Stimulated activated CD4-positive, alpha-beta T cell treated with anti-CD3 and anti-CD28 coated beads, Interleukin-4, amount 100 ng/mL, for 48 hours (primary cell): ENCODE results near the gene COG1.

Experiments used
- DNase-seq, 2 donors: peaks; one replicate each; pipeline ENCODE4 v3.0.0-alpha.2; 2020; ENCODE audit warnings: low read depth in 2 of 2

Gene COG1

DNA sequence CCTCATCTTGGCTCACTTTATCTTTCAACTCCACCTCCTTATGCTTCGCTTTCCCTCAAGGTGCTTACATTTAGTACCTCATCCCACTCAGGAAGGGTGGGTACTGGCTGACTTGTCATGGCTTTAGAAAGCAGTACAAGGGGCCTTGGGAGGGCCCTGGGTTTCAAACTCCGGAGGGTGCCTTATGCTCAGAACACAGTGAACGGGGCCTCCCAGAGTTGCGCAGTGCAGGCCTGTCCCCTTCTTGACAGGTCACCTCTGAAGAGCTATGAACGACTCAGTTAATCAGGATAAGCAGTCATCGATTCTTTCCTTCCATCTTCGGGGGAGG lies 6.0 kb downstream of the COG1 start:
- no peak for DNase-seq

GRCh38 chr17:73199751-73200317 lies 7.0 kb downstream of the COG1 start:
- no peak for DNase-seq

DNA sequence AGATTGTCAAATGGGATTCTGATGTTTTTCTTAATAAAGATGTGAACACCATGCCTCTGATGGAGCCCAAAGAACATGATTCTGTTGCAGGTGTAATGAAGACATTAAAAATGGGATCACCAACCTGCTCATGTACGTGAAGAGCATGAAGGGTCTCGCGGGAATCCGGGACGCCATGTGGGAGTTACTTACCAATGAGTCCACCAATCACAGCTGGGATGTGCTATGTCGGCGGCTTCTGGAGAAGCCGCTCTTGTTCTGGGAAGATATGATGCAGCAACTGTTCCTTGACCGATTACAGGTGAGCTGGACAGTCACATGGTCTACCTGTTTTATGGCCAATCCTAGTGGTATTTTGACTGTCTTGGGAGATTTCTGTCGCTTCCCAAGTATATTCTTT lies 7.6 kb downstream of the COG1 start:
- DNase-seq: no peak

DNA sequence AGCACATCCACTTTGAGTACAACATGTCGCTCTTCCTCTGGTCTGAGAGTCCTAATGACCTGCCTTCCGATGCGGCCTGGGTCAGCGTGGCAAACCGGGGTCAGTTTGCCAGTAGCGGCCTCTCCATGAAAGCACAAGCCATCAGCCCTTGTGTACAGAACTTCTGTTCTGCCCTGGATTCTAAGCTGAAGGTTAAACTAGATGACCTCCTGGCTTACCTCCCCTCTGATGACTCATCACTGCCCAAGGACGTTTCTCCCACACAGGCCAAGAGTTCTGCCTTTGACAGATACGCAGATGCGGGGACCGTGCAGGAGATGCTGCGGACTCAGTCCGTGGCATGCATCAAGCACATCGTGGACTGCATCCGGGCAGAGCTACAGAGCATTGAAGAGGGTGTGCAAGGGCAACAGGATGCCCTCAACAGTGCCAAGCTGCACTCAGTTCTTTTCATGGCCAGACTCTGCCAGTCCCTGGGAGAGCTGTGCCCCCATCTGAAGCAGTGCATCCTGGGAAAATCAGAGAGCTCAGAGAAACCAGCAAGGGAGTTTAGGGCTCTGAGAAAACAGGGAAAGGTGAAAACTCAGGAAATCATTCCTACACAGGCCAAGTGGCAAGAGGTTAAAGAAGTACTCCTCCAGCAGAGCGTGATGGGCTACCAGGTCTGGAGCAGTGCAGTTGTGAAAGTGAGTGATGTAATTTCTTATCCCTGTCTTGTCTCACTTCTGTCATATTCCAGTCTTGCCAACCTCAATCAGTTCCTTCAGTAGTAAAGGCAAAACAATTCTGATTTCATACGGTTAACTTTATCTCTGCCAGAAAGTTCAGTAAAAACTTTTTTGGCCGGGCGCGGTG lies 8.6 kb downstream of the COG1 start:
- no peak for DNase-seq

GRCh38 chr17:73203135-73203787 lies 10.4 kb downstream of the COG1 start:
- DNase-seq: no peak

- no peak for DNase-seq
These were observed 11.1 kb downstream of the COG1 start for GRCh38 chr17:73203788-73204479.

GRCh38 chr17:73205459-73205961 lies 12.7 kb downstream of the COG1 start:
- no peak for DNase-seq

- no peak for DNase-seq
These were observed 15.4 kb downstream of the COG1 start for GRCh38 chr17:73208139-73208827.

- DNase-seq: no peak
These were observed 16.6 kb downstream of the COG1 start for GRCh38 chr17:73209436-73209835.

GRCh38 chr17:73210002-73210678 lies 17.3 kb downstream of the COG1 start:
- no peak for DNase-seq

DNA sequence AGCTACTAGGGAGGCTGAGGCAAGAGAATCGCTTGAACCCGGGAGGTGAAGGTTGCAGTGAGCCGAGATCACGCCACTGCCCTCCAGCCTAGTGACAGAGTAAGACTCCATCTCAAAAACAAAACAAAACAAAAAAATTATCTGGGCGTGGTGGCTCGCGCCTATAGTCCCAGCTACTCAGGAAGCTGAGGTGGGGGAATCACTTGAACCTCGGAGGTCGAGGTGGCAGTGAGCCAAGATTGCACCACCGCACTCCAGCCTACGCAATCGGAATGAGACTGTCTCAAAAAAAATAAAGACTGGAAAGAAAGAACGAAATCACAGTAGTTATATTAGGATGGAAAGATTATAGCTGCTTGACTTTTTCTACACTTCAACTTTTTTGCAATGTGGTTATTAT lies 18.9 kb downstream of the COG1 start:
- peak; percentile 15 to 32 for DNase-seq

DNA sequence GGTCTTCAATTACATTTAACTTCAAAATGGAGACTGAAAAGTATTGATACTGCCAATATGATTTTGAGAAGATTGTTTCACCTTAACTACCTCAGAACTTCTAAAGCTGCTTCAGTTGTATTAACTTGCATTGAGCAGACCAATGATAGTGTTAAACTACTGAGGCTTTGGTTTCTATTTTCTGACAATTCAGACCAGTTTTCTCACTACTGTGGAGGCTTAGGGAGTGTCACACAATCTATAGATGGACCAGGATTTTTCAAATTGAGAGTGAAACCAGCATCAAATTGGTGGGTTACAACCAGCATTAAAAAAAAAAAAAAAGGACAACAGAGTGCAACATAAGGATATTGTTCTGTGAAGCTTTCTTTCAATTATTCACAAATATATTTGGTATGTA lies 21.2 kb downstream of the COG1 start:
- DNase-seq: no peak

DNA sequence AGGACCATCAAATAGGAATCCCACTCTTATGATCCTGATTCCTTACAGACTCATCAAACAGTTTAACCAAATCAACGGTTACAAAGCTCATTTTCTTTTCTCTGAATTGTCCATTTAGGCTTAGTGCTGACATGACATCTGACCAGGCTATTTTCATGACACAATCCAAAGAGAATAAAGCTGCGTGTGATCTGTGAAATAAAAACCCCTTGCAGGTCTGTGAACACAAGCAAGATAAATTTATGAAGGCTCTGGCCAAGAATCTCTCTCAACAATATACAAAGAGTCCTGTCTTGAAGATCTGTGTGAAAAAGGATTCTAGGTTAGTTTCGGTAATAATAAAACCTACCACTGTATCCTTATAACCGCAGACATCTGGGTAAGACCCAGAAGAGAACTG lies 22.0 kb downstream of the COG1 start:
- no peak for DNase-seq

- no peak for DNase-seq
These were observed 22.6 kb downstream of the COG1 start for GRCh38 chr17:73215447-73215846.

- DNase-seq: no peak
These were observed 30.9 kb downstream of the COG1 start for GRCh38 chr17:73223626-73224230.

DNA sequence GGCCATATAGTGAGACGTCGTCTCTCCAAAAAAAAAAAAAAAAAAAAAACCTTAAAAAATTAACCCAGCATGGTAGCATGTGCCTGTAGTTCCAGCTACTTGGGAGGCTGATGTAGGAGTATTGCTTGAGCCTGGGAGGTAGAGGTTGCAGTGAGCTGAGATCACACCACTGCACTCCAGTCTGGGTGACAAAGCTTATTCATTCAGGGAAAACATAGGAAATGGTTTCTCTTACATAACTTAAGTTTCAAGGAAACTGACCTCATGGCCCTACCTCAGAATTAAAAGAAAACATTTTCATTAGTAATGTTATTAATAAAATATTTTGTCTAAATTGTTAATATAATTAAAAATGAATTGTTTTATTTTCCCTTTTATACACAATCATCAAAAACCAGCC lies 31.4 kb downstream of the COG1 start:
- DNase-seq: no peak

GRCh38 chr17:73224663-73225305 lies 31.9 kb downstream of the COG1 start:
- DNase-seq: no peak

GRCh38 chr17:73226556-73227172 lies 33.8 kb downstream of the COG1 start:
- DNase-seq: no peak

GRCh38 chr17:73227379-73227778 lies 34.5 kb downstream of the COG1 start:
- DNase-seq: no peak

DNA sequence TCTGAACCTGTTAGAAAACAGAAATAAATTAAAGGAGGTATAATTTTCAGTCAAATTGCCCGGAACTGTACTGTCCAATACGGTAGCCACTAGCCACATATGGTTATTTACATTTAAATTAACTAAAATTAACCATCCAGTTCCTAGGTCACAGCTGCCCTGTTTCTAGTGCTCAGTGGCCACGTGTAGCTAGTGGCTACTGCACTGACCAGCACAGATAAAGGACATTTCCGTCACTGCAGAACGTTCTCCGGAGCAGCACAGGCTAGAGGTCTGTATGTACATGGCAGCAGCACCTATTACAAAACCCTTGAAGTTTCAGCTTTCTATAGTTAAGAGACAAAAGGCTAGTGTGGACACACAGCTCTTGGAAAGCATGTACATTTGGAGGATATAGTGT lies 35.1 kb downstream of the COG1 start:
- no peak for DNase-seq
